Subcutaneous adipose tissue (tissue), 4 donors: Measurements from ENCODE around the gene ZNF205. TPM values are rescaled to one million over a fixed set of nuclear protein-coding genes. Genes with fewer than 3 reads are reported as not detected.

ENCODE experiments used
- small RNA-seq: library from RNA; depleted of rRNA; stranded (forward); fragments of <200 nt; gene quantifications from one replicate; pipeline ENCODE3, GENCODE V24; 2016
- total RNA-seq, 4 donors: library from RNA; depleted of rRNA; stranded (reverse); fragments of >200 nt; gene quantifications; one replicate each; pipeline ENCODE4 v1.1.0, GENCODE V29; 2016
- TF ChIP-seq, protein P1 (sequence below): fragments of 450-650 bp; IDR thresholded peaks from one replicate; pipeline ENCODE4 v1.5.1; 2016; ENCODE audit warnings: low read depth, mild to moderate bottlenecking, control low read depth, antibody characterized with exemption, moderate library complexity

The ZNF205 gene
- total RNA-seq, 4 donors from 2014 or later: 3.4 to 15.3 (median 7.6) TPM

GRCh38 chr16:3161235-3162018, 49.0 kb downstream of the ZNF205 start:
- TF ChIP-seq, protein P1, sequence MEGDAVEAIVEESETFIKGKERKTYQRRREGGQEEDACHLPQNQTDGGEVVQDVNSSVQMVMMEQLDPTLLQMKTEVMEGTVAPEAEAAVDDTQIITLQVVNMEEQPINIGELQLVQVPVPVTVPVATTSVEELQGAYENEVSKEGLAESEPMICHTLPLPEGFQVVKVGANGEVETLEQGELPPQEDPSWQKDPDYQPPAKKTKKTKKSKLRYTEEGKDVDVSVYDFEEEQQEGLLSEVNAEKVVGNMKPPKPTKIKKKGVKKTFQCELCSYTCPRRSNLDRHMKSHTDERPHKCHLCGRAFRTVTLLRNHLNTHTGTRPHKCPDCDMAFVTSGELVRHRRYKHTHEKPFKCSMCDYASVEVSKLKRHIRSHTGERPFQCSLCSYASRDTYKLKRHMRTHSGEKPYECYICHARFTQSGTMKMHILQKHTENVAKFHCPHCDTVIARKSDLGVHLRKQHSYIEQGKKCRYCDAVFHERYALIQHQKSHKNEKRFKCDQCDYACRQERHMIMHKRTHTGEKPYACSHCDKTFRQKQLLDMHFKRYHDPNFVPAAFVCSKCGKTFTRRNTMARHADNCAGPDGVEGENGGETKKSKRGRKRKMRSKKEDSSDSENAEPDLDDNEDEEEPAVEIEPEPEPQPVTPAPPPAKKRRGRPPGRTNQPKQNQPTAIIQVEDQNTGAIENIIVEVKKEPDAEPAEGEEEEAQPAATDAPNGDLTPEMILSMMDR: no peak

DNA sequence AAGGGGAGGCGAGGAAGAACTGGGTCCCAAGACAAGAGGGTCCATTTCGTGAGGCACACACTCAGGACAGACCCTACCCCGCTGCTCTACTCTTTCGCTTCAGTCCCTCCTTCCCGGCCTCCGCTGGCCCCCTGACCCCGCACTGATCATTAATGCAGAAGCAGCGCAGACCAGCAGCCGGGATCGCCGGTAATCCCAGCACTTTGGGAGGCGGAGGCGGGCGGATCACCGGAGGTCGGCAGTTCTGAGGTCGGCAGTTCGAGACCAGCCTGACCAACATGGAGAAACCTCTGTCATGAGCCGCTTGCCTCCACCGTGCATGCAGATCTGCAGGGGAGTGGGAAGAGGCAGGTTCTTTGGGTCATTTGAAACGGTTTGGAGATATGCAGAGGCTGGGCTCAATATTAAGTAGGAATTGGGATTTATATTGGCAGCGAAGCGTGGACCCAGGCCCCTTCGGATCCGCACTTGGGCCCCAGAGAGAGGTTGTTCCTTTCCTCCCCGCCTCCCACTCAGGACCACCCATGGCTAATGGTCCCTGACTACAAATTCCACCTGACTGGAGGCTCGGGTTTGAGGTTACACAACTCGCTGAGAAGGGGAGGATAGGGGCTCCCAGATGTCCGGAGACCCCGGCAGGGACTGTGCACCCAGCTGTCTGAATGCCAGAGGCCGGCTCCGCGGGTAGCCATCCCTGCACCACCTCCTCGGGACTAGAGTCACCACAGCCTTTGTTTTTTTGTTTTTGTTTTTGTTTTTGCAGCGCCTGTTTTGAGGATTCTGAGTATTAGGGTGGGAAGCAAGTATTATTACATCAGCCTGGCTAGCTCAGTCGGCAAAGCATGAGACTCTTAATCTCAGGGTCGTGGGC, 52.0 kb downstream of the ZNF205 start:
- TF ChIP-seq, protein P1: no peak

- TF ChIP-seq, protein P1: no peak
Observed at GRCh38 chr16:3165111-3165822, 52.9 kb downstream of the ZNF205 start.

DNA sequence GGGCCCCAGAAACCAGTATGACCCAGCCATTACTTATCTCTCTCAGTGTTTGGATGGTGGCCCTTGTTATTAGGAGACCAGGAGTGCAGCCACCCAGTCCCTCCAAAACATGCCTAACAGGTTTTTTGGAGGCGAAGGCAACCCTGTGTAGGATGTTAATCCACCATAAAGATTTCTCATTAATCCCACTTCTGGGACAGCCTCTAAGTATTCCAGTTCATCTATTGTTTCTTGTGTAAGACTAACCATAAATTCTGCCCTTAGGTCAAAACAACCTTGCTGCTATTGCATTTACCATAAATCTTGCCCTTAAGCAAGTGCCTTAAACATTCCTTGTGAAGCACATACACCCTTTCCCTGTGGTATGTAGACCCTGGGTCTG, 54.1 kb downstream of the ZNF205 start:
- TF ChIP-seq, protein P1: no peak

Small RNA genes lying within 50 kb of the gene (small RNA-seq; reads per million reads assigned to genes)
- not detected for gene RNU1-22P

Other genes starting within 250 kb of the ZNF205 start
- 10 to 100 TPM; 20.5 to 61.4 (median 29.1) TPM for gene FLYWCH2, start 229.4 kb upstream of the ZNF205 start, total RNA-seq
- gene FLYWCH1, start 200.7 kb upstream of the ZNF205 start, total RNA-seq: 10 to 100 TPM; 11.6 to 62.9 (median 18.7) TPM
- not detected for gene KREMEN2, start 148.3 kb upstream of the ZNF205 start, total RNA-seq
- 1 to 10 TPM; 1.5 to 5.7 (median 3.8) TPM for gene PAQR4, start 143.2 kb upstream of the ZNF205 start, total RNA-seq
- 1 to 10 TPM in 3 of 4 donors, not detected in 1; 1.5 to 2.0 (median 1.8) TPM for gene PKMYT1, start 132.1 kb upstream of the ZNF205 start, total RNA-seq
- gene CLDN9, start 99.7 kb upstream of the ZNF205 start, total RNA-seq: 1 to 10 TPM in 1 of 4 donors, not detected in 3; 1.3 TPM
- gene CLDN6, start 94.4 kb upstream of the ZNF205 start, total RNA-seq: not detected
- gene TNFRSF12A, start 92.2 kb upstream of the ZNF205 start, total RNA-seq: 10 to 100 TPM in 2 of 4 donors, 1 to 10 TPM in 2; 8.1 to 20.7 (median 13.5) TPM
- gene HCFC1R1, start 88.6 kb upstream of the ZNF205 start, total RNA-seq: 10 to 100 TPM; 17.8 to 30.9 (median 27.9) TPM
- 10 to 100 TPM; 10.8 to 17.2 (median 13.8) TPM for gene THOC6, start 88.6 kb upstream of the ZNF205 start, total RNA-seq
- not detected for gene BICDL2, start 75.6 kb upstream of the ZNF205 start, total RNA-seq
- gene MMP25, start 66.0 kb upstream of the ZNF205 start, total RNA-seq: under 1 TPM in 1 of 4 donors, not detected in 3; 0.57 TPM
- gene IL32, start 46.9 kb upstream of the ZNF205 start, total RNA-seq: 10 to 100 TPM in 3 of 4 donors, 1 to 10 TPM in 1; 8.4 to 21.1 (median 13.1) TPM
- gene ZSCAN10, start 13.3 kb upstream of the ZNF205 start, total RNA-seq: not detected
- 10 to 100 TPM in 1 of 4 donors, 1 to 10 TPM in 3; 1.1 to 13.4 (median 5.0) TPM for gene ZNF213, start 22.4 kb downstream of the ZNF205 start, total RNA-seq
- not detected for gene OR1F1, start 75.6 kb downstream of the ZNF205 start, total RNA-seq
- 1 to 10 TPM; 4.4 to 7.8 (median 5.9) TPM for gene ZNF200, start 122.6 kb downstream of the ZNF205 start, total RNA-seq
- 1 to 10 TPM; 3.0 to 7.7 (median 5.2) TPM for gene MEFV, start 144.0 kb downstream of the ZNF205 start, total RNA-seq
- gene ZNF263, start 170.9 kb downstream of the ZNF205 start, total RNA-seq: 10 to 100 TPM; 16.8 to 39.2 (median 28.7) TPM
- 1 to 10 TPM; 3.6 to 7.3 (median 5.2) TPM for gene TIGD7, start 192.8 kb downstream of the ZNF205 start, total RNA-seq
- 10 to 100 TPM; 14.8 to 25.4 (median 18.4) TPM for gene ZNF75A, start 192.9 kb downstream of the ZNF205 start, total RNA-seq
- under 1 TPM in 1 of 4 donors, not detected in 3; 0.44 TPM for gene OR2C1, start 243.3 kb downstream of the ZNF205 start, total RNA-seq